ENCODE data around the gene SOX18.

Gene SOX18

GRCh38 chr20:64080013-64080812 is 30.8 kb upstream of the SOX18 start, which contains the start of gene OPRL1:
Gene OPRL1 (plus strand): TSS chr20:64080082. CDS start chr20:64092721, 12,639 bp downstream.
- DNase-seq = peak; percentile 45

DNA sequence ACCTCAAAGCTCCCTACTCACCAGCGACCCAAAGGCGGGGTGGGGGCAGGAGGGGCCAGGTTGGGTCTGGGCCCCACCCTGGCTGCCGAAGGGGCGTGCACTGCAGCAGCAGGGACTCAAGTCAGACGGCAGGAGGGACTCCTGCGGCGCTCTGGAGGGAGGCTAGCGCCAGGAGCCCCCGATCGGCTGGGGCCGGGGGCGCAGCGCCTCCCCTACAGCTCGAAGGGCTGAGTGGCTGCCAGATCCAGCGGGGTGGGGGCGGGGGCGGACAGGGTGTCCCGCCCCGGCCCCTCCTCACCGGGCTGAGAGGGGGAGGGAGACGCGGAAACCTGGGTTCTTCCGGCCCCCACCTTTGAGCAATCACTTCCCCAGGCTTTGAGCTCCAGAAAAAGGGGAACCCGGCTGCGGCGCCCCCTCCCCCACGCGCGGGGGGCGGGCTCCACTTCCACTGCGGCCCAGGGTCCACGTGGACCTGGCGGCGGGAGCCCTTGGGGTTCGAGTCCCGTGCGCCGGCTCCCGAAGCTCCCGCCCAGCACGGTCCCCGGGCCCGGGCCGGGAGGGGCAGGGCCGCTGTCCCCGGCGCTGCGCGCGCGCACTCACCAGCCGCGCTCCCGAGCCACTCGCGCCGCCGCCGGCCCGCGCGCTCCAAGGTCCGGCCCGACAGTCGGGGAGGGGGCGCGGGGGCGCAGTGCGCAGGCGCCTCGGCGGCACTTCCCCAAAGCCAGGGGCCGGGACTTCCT is 30.0 kb upstream of the SOX18 start, which contains the start of gene RGS19:
RGS19 (minus strand) TSS at position 246 of the 740 bp plus-strand sequence. CDS start 2,632 bp downstream, outside the sequence.
- DNase-seq = peak; percentile 86

DNA sequence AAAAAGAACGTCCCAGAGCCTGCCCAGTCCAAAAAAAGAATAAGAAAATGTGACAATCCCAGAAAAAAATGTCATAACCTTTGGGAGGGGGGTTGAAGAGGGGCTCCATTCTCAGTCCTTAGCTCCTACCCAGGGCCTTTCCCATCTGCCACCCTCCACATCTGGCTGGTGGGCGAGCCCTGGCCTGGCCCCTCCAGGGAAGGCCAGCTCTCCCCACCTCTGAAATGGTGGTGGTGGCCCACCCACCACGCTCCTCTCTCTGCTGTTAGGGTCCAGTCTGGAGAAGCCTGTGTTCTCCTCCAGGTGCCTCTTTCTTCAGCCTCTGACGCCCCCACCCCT is 29.5 kb upstream of the SOX18 start:
- no peak for DNase-seq

DNA sequence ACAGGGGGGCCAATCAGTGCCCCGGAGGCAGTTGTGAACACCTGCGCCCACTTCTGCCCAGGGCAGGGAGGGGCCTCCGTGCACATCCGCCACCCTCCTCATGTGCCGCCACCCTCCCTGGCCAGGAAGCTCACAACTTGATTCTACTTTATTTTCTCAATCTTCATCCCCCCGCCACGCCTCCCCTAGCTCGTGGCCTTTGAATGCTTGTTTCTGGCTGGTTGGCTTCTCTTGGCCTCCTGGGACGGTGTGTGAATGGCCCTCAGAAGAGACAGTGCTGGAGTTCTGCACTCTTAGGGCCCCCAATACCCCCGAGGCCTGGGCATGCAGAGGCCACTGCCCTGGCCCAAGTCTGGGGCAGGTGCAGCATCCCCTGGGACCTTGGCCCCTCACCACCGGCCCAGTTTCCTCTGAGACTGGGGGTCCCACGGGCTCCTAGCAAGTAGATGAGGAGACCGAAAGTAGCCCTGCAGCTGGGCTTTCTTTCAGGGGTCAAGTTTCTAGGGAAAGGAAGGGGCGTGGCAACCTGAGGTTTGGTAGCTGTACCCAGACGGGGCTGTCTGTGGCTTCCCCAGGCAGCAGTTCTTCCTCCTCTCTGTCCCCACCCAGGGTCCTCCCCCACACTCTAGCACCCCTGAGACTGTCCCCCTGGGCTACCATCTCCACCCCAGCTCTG is 28.6 kb upstream of the SOX18 start:
- DNase-seq = no peak

DNA sequence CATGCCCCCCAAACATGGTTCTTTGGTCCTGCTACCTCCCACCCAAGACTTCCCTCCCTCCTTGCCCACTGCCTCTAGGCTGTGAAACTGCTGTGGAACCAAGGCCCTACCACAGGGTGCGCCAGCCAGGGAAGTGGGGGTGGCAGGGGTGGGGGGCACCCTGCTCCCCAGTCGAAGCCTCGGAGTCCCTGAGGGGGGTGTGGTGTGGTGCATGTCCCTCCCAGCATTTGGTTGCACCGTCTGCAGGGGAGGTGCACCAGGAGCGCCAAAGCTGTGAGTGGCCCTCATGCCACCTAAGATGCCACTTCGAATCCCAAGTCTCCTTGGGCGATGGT is 28.1 kb upstream of the SOX18 start:
- no peak for DNase-seq

GRCh38 chr20:64077094-64077493 is 27.7 kb upstream of the SOX18 start:
- DNase-seq = no peak

- no peak for DNase-seq
Measured at GRCh38 chr20:64076061-64076997, 26.9 kb upstream of the SOX18 start.

DNA sequence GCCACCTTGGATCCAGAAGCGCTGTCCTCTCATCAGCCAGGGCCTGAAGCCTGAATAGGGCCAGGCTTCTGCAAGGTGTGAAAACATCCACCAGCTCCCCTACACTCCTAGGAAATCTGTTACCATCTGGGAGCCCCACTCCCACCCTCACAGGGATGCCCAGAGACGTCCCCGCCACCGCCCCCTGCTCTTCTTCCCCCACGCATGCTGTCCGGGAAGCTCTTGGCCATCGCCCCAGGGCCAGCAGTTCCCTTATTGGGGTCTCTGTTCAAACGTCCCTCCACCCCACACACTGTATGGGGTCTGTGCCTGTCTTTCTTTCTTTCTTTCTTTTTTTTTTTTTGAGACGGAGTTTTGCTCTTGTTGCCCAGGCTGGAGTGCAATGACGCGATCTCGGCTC is 26.1 kb upstream of the SOX18 start:
- no peak for DNase-seq

- no peak for DNase-seq
Measured at GRCh38 chr20:64074963-64075362, 25.5 kb upstream of the SOX18 start.

DNA sequence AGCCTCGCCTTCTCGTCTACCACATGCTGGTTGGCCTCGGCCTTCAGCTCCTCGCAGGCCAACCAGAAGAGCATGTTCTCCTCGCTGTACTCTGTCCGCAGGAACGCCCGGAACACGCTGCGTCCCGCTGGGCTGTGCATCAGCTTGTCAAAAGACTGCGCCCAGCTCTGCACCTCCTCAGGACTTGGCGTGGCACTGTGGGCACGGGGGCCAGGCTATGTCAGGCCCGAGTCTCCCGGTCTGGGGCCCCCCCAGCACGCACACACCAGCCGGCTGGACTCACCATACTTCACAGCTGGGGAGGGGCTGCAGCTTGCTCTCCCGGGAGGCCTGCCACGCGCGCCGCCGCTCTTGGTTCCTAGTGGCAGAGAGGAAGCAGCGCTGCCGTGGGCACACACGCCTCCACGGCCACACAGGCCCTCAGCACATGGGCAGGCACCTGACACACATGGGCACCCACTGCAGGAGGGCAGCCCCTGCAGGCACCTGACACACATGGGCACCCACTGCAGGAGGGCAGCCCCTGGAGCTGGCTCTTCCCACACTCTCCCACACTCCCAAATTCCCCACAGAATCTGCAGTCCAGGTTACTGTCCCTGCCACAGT is 24.8 kb upstream of the SOX18 start:
- no peak for DNase-seq

GRCh38 chr20:64073476-64074183 is 24.2 kb upstream of the SOX18 start:
- DNase-seq = no peak

DNA sequence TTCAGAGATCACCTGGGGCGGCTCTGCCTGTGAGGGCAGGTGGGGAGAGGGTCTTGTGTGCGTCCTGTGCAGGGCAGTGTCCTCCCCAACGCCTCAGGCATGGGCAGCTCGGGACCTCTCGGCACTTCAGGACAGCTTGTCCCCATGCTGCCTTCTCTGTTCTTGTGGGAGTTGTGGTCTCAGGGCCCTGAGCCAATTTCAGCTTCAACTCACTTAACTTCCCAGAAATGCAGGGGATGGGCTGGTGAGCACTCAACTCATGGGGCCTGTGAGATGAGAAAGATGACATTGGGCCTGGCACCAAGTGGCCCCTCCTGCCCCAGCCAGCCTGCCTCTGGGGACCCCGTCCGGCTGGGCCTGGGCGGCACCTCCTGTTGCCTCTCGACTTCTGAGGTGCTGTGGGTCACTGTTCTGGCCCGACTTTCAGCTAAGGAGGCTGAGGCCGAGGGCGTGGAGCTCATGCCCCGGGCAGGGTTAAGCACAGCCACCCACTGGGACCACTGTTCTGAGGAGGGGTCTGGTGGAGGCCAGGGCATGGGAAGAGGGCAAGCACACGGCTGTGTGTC is 23.1 kb upstream of the SOX18 start:
- DNase-seq = no peak

DNA sequence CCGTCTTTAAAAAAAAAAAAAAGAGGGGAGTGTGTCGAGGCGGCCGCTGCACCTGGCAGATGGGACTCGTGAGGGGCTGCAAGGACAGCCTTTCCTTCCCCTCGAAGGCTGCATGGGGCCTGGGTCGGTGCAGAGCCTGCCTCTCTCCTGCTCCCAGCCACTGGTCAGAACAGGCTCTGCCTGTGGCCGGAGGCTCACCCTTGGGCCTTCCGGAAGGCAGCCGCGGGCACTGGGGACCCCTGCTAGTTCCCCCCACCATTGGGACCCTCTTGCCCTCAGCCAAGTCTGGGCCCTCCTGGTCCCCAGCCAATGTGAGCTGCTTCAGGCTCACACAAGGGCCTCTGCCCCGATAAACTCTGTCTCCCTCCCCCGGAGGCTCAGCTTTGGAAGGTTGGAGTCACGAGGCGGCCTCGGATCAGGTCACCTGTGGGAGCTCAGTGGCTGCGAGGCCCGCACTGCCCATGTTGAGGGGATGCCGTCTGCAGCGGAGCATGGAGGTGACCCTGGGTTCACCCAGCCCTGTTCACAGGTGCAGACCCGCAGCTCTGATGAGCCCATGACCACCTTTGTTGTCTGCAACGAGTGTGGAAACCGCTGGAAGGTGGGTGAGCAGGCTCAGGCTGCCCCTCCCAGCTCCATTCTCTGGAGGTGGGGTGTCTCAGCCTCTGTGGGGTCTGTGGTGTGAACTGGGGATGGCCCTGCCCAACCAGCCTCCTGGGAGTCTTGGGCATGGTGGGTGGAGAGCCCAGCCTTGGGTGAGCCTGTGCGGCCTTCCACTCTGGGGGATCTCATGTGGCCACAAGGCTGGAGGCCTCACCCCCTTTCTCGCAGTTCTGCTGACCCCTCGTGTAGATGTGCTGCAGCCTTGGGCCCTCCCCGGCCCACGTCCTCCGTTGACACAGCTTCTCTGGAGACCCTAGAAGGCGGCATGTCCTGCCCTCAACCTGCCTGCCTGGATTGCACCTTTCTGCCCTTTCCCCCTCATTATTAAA is 22.2 kb upstream of the SOX18 start:
- no peak for DNase-seq

GRCh38 chr20:64070244-64070993 is 21.0 kb upstream of the SOX18 start:
- DNase-seq = no peak

- no peak for DNase-seq
Measured at GRCh38 chr20:64069614-64070243, 20.3 kb upstream of the SOX18 start.

DNA sequence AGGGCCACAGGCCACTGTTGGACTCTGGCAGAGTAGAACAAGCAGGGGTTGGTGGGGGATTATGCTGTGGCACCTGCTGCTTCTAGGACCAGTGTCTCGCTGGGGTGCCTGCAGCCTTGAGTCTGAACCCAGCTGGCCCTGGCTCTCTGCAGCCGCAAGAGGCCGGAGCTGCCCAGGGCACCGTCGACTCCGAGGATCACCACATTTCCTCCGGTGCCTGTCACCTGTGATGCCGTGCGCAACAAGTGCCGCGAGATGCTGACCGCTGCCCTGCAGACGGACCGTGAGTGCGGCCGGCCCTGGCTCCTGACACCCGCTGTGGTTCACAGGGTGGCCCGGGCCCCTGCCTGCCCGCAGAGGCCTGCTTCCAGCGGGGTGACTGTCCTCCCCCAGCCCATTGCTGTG is 19.8 kb upstream of the SOX18 start:
- no peak for DNase-seq

DNA sequence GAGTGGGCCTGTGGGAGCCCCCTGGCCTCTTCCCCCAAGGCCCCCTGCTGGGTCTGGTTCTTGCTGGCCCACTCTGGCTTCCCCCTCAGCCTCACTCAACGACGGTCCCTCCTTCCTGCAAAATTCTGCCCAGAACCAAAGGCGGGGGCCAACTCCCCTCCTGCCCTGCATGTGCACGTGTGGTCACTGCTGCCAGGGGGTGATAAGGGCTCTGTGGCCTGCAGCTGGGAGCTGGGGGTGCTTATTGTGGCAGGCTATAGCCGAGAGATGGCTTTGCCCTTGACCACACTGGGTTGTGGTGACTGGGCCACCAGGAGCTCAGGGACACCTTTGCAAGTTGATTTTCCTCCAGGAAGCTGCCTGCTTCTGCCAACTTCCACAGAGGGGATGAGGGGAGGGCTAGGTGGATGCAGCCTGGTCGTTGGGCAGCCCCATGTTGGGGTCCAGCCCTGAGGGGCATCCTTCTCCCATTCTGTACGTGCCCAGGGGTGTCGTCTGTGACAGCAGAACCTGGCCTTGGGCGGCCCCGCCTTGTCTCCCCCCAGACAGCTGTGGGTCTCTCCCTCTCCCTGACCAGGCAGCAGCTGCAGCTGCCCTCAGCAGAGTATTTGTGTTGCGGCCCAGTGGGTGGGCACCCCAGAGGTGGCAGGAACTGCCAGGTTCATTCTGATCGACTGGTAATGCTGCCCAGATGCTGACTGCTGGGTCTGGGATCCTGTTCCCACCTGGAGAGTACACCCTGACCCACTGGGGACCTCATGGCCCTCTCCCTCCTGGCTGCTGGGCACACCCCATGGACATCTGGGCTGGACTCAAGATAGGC is 19.2 kb upstream of the SOX18 start:
- DNase-seq = no peak

All from right forelimb (tissue), 1 donor.